Brain microvascular endothelial cell (primary cell): ENCODE measurements around the gene ATP8B4.

Experiments
- DNase-seq: peaks from one replicate; pipeline ENCODE4 v3.0.0-alpha.2; 2020
- H3K27ac ChIP-seq: fragments of 250-450 bp; sonication (Bioruptor Pico); 2 replicates; pipeline ENCODE4 v1.5.1; 2020; ENCODE audit warnings: mild to moderate bottlenecking, moderate library complexity
- H3K27me3 ChIP-seq: fragments of 250-450 bp; sonication (Bioruptor Pico); replicated peaks from 2 replicates; pipeline ENCODE4 v1.5.1; 2020; ENCODE audit warnings: mild to moderate bottlenecking
- H3K36me3 ChIP-seq: fragments of 250-450 bp; sonication (Bioruptor Pico); replicated peaks from 2 replicates; pipeline ENCODE4 v1.5.1; 2020; ENCODE audit warnings: mild to moderate bottlenecking
- H3K4me3 ChIP-seq: 2 replicates; pipeline ENCODE4 v1.5.1; 2011; ENCODE audit warnings: low read depth, mild to moderate bottlenecking, control low read depth, low read length, moderate library complexity
- in situ Hi-C: cut with HindIII; loops from 2 replicates; pipeline ENCODE4 v1.10.0; 2017; ENCODE audit warnings: low sequenced_read_pairs, low pct_ligation_motif_present
- TF ChIP-seq, protein P1 (sequence below): IDR thresholded peaks from 2 replicates; pipeline ENCODE4 v1.5.1; 2011; ENCODE audit warnings: low read depth, mild to moderate bottlenecking, moderate library complexity, low read length, control low read depth, inconsistent platforms; ENCODE audit errors: missing control alignments

Gene ATP8B4, protein sequence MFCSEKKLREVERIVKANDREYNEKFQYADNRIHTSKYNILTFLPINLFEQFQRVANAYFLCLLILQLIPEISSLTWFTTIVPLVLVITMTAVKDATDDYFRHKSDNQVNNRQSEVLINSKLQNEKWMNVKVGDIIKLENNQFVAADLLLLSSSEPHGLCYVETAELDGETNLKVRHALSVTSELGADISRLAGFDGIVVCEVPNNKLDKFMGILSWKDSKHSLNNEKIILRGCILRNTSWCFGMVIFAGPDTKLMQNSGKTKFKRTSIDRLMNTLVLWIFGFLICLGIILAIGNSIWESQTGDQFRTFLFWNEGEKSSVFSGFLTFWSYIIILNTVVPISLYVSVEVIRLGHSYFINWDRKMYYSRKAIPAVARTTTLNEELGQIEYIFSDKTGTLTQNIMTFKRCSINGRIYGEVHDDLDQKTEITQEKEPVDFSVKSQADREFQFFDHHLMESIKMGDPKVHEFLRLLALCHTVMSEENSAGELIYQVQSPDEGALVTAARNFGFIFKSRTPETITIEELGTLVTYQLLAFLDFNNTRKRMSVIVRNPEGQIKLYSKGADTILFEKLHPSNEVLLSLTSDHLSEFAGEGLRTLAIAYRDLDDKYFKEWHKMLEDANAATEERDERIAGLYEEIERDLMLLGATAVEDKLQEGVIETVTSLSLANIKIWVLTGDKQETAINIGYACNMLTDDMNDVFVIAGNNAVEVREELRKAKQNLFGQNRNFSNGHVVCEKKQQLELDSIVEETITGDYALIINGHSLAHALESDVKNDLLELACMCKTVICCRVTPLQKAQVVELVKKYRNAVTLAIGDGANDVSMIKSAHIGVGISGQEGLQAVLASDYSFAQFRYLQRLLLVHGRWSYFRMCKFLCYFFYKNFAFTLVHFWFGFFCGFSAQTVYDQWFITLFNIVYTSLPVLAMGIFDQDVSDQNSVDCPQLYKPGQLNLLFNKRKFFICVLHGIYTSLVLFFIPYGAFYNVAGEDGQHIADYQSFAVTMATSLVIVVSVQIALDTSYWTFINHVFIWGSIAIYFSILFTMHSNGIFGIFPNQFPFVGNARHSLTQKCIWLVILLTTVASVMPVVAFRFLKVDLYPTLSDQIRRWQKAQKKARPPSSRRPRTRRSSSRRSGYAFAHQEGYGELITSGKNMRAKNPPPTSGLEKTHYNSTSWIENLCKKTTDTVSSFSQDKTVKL

DNA sequence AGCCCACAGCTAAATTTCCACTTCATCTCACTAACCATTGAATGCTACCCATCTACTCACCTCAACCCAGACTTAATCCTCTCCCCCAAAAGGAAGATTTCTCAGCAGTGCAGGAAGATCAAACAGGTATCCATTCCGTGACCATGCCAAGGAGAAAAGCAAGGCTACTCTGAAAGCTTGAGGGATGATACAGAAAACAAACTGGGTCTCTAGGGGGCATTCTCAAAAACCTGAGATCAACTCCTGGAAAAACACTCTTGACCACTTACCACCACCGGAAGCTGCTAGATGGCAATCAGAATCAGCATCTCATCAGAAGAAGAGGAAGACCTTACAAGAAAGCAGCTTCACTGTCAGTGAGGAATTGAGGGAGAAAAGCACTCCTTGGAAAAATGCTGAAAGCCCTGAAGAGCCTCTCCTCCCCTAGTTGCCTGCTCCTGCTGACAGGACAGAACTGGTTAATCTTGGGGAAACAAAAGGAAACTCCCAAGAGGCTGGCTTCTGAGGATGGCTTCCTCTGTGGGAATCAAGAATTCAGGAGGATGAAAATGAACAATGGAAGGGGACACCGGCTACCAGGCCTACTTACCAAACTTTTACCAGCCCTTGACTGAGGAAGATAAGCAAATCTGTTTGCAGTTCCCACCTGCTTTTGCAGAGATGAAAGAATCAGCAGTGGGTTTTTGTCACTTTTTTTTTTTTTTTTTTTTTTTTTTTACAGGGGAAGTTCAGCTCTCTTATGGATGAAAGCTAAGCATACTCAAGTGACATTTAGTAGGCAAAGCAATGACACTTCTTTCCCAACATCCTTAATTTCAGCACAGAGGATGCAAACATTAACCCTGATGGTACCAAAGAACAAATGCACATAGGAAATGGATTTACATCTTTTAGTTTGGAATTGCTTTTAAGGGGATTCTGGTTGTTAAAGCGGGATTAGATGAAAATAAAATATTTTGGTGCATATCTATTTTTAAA is at the start of gene ATP8B4:
ATP8B4 (minus strand) TSS at position 171 of the 978 bp plus-strand sequence. CDS start 12,267 bp downstream, outside the sequence.
- Histone ChIP-seq H3K4me3 (no peak within 1 kb of the TSS), H3K27me3 (no peaks in the 10 kb centered on the region), H3K36me3 (no peaks in the 10 kb centered on the region), H3K27ac (no peak within 1 kb of the TSS)
- DNase-seq: no peak
- TF ChIP-seq, protein P1, sequence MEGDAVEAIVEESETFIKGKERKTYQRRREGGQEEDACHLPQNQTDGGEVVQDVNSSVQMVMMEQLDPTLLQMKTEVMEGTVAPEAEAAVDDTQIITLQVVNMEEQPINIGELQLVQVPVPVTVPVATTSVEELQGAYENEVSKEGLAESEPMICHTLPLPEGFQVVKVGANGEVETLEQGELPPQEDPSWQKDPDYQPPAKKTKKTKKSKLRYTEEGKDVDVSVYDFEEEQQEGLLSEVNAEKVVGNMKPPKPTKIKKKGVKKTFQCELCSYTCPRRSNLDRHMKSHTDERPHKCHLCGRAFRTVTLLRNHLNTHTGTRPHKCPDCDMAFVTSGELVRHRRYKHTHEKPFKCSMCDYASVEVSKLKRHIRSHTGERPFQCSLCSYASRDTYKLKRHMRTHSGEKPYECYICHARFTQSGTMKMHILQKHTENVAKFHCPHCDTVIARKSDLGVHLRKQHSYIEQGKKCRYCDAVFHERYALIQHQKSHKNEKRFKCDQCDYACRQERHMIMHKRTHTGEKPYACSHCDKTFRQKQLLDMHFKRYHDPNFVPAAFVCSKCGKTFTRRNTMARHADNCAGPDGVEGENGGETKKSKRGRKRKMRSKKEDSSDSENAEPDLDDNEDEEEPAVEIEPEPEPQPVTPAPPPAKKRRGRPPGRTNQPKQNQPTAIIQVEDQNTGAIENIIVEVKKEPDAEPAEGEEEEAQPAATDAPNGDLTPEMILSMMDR: no peak
- in situ Hi-C loops: no loop called here

DNA sequence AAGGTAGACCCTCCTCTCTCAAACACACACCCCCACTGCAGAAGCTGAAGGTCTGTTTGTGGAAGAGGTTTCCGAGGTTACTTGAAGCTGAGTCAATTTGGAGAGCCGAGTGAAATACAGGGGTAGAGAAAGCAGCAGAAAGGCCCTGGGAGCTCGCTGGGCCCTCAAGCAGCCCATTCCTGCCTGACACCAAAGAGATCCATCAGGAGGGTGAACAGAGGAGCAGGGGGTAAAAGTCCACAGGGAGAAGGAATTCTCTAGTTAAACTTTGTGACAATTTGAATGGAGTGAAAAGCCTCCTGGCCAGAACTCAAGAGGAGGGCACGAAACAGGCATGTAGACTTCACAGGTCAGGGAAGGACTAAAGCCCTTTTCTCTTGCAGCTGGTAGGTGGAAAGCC is 49.3 kb upstream of the ATP8B4 start:
- H3K4me3 ChIP-seq: no peak overlapping the region
- H3K36me3 ChIP-seq: no peaks in the 10 kb centered on the region
- in situ Hi-C loops: no loop called here
- TF ChIP-seq, protein P1: no peak
- H3K27me3 ChIP-seq: no peaks in the 10 kb centered on the region
- DNase-seq: no peak
- H3K27ac ChIP-seq: no peak overlapping the region

DNA sequence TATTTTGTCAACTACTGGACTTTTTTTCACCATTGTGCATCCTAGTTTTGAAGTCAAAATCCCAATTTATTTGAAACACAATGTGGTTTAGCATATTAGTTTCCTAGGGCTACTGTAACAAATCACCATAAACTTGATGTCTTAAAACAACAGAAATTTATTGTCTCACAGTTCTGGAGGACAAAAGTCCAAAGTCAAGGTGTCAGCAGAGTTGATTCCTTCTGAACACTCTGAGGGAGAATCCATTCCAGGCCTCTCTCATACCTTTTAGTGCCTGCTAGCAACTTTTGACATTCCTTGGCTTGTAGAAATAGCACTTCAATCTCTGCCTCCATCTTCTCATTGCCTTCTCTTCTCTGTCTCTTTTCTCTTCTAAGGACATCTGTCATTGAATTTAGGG is 48.1 kb upstream of the ATP8B4 start:
- Histone ChIP-seq H3K27ac (no peak overlapping the region), H3K36me3 (no peaks in the 10 kb centered on the region), H3K27me3 (no peaks in the 10 kb centered on the region), H3K4me3 (no peak overlapping the region)
- in situ Hi-C loops: no loop called here
- TF ChIP-seq, protein P1: no peak
- DNase-seq: no peak

DNA sequence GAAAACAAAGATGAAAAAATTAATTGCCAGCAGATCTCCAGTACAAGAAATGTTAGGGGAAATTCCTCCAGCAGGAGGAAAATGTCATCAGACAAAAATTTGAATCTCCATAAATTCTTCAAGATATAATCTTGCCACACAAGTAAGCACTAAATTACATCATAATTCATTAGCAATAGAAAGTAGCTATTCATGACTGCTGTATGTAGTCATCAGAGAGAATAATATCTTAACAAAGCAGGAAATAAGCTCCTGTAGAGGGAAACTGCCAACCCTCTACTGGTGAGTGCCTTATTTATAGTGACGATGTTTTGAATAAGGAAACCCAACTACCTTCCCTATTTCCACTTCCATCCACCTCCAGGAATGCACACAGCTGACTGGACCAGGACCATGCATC is 47.2 kb upstream of the ATP8B4 start:
- in situ Hi-C loops: no loop called here
- Histone ChIP-seq H3K36me3 (no peaks in the 10 kb centered on the region), H3K27ac (peak overlapping the region; percentile 67), H3K4me3 (no peak overlapping the region), H3K27me3 (no peaks in the 10 kb centered on the region)
- DNase-seq: peak; percentile 27
- TF ChIP-seq, protein P1: no peak

DNA sequence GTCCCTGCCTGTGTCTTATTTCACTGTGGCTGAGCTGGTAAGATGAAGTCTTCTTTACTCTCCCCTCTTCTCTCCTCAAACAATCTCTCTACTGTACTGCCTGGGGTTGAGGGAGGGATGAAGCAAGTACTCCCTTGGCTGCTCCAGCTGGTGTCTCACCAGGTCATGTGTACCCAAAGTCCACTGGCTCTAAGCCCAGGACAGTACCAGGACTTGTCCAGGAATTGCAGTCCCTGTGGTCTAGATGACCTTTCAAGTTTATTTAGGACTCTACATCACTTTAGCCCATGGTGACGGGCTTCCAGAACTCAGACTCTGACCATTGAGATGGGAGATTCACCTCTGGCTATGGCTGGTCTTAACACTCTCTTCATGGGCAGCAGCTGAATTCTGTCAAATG is 45.4 kb upstream of the ATP8B4 start:
- Histone ChIP-seq H3K36me3 (no peaks in the 10 kb centered on the region), H3K27me3 (no peaks in the 10 kb centered on the region), H3K27ac (no peak overlapping the region), H3K4me3 (no peak overlapping the region)
- in situ Hi-C loops: no loop called here
- TF ChIP-seq, protein P1: no peak
- DNase-seq: no peak
